ENCODE measurements around the gene AK8.

Gene AK8

DNA sequence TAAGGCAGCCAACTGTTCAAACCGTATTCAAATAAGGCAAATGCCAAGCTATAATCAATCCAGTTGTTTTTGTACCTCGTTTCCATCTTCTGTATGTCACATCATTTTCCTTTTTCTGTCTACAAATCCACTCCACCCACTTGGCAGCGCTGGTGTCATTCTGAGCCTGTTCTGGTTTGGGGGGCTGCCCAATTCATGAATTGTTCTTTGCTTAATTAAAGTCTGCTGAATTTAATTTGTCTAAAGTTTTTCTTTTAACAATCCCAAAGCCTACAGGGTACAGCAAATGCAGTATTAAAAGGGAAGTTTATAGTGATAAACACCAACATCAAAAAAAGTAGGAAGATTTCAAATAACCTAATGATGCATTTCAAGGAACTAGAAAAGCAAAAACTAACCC is 114.5 kb downstream of the AK8 start:
- no peak overlapping the region for H2AFZ ChIP-seq (ENCODE audit: low read length)
- no peaks in the 10 kb centered on the region for H3K27me3 ChIP-seq (ENCODE audit: insufficient read depth, low read length, poor library complexity, severe bottlenecking)
- no peak overlapping the region for H3K9ac ChIP-seq (ENCODE audit: low read depth, low read length, poor library complexity, severe bottlenecking)
- no peaks in the 10 kb centered on the region for H3F3A ChIP-seq (ENCODE audit: low read depth)
- H3K4me1 ChIP-seq (ENCODE audit: insufficient read depth, low read length, poor library complexity, severe bottlenecking): no peaks in the 10 kb centered on the region
- H3K36me3 ChIP-seq (ENCODE audit: insufficient read depth, low read length): no peaks in the 10 kb centered on the region
- no peaks in the 10 kb centered on the region for H3K9me2 ChIP-seq (replicated peaks; ENCODE audit: low read depth, low read length)
- H3K4me3 ChIP-seq (ENCODE audit: low read length, poor library complexity, severe bottlenecking): no peak overlapping the region
- H3K79me2 ChIP-seq (ENCODE audit: insufficient read depth, low read length): no peaks in the 10 kb centered on the region
- TF ChIP-seq CTCF (conservative IDR thresholded peaks at IDR 0.05; ENCODE audit: low read length): no peak
- no peak for TF ChIP-seq EZH2phosphoT487 (IDR thresholded peaks at IDR 0.05; ENCODE audit: borderline replicate concordance)
- no peaks in the 10 kb centered on the region for H4K20me1 ChIP-seq (ENCODE audit: insufficient read depth, low read length, poor library complexity, severe bottlenecking)
- H3K4me2 ChIP-seq (ENCODE audit: low read depth, low read length, poor library complexity, severe bottlenecking): no peak overlapping the region
- no peaks in the 10 kb centered on the region for H3K9me3 ChIP-seq (ENCODE audit: insufficient read depth, low read depth, low read length)

GRCh38 chr9:132762896-132763295 is 115.2 kb downstream of the AK8 start:
- Histone ChIP-seq H3F3A (ENCODE audit: low read depth) (no peaks in the 10 kb centered on the region), H4K20me1 (ENCODE audit: insufficient read depth, low read length, poor library complexity, severe bottlenecking) (no peaks in the 10 kb centered on the region), H3K79me2 (ENCODE audit: insufficient read depth, low read length) (no peaks in the 10 kb centered on the region), H3K4me1 (ENCODE audit: insufficient read depth, low read length, poor library complexity, severe bottlenecking) (no peaks in the 10 kb centered on the region), H3K36me3 (ENCODE audit: insufficient read depth, low read length) (no peaks in the 10 kb centered on the region), H3K9me2 (replicated peaks; ENCODE audit: low read depth, low read length) (no peaks in the 10 kb centered on the region), H3K9me3 (ENCODE audit: insufficient read depth, low read depth, low read length) (no peaks in the 10 kb centered on the region), H3K27me3 (ENCODE audit: insufficient read depth, low read length, poor library complexity, severe bottlenecking) (no peaks in the 10 kb centered on the region), H3K4me3 (ENCODE audit: low read length, poor library complexity, severe bottlenecking) (no peak overlapping the region), H3K4me2 (ENCODE audit: low read depth, low read length, poor library complexity, severe bottlenecking) (no peak overlapping the region), H3K9ac (ENCODE audit: low read depth, low read length, poor library complexity, severe bottlenecking) (no peak overlapping the region), H2AFZ (ENCODE audit: low read length) (no peak overlapping the region)
- TF ChIP-seq EZH2phosphoT487 (IDR thresholded peaks at IDR 0.05; ENCODE audit: borderline replicate concordance) (no peak), CTCF (conservative IDR thresholded peaks at IDR 0.05; ENCODE audit: low read length) (no peak)

- no peaks in the 10 kb centered on the region for H3K36me3 ChIP-seq (ENCODE audit: insufficient read depth, low read length)
Observed at GRCh38 chr9:132761602-132762001, 116.5 kb downstream of the AK8 start.

More at GRCh38 chr9:132761602-132762001, 116.5 kb downstream of the AK8 start:
- Histone ChIP-seq H3K4me1 (ENCODE audit: insufficient read depth, low read length, poor library complexity, severe bottlenecking) (no peaks in the 10 kb centered on the region), H2AFZ (ENCODE audit: low read length) (no peak overlapping the region), H3K27me3 (ENCODE audit: insufficient read depth, low read length, poor library complexity, severe bottlenecking) (no peaks in the 10 kb centered on the region), H3K79me2 (ENCODE audit: insufficient read depth, low read length) (no peaks in the 10 kb centered on the region), H3K4me2 (ENCODE audit: low read depth, low read length, poor library complexity, severe bottlenecking) (no peak overlapping the region), H3K4me3 (ENCODE audit: low read length, poor library complexity, severe bottlenecking) (no peak overlapping the region), H3F3A (ENCODE audit: low read depth) (no peaks in the 10 kb centered on the region), H3K9me2 (replicated peaks; ENCODE audit: low read depth, low read length) (no peaks in the 10 kb centered on the region), H3K9me3 (ENCODE audit: insufficient read depth, low read depth, low read length) (no peaks in the 10 kb centered on the region), H4K20me1 (ENCODE audit: insufficient read depth, low read length, poor library complexity, severe bottlenecking) (no peaks in the 10 kb centered on the region), H3K9ac (ENCODE audit: low read depth, low read length, poor library complexity, severe bottlenecking) (no peak overlapping the region)
- TF ChIP-seq CTCF (conservative IDR thresholded peaks at IDR 0.05; ENCODE audit: low read length) (no peak), EZH2phosphoT487 (IDR thresholded peaks at IDR 0.05; ENCODE audit: borderline replicate concordance) (no peak)

Measured in Loucy (cell line).